Effector memory CD8-positive, alpha-beta T cell (primary cell): Measurements from ENCODE around the gene GJA4.
A peak's percentile ranks its signal among the peaks of the same experiment; 100 is the strongest.

Source experiments
- ATAC-seq: fragments of 150-1000 bp; cut with Tn5 transposase; replicated peaks from 2 replicates; pipeline ENCODE4 v1.10.0; 2021; ENCODE audit warnings: mild to moderate bottlenecking, moderate library complexity
- DNase-seq, 3 experiments: peaks; one replicate each; pipeline ENCODE4 v3.0.0; 2021
- H3K27ac Mint-ChIP-seq, 2 donors: one replicate each; pipeline ENCODE4 v1.8.0; 2022; ENCODE audit warnings: mild to moderate bottlenecking in 2 of 2, mixed read lengths in 2 of 2, moderate library complexity in 2 of 2
- H3K27me3 Mint-ChIP-seq, 2 donors: one replicate each; pipeline ENCODE4 v1.8.0; 2022; ENCODE audit warnings: mixed read lengths in 2 of 2
- H3K36me3 Mint-ChIP-seq: one replicate; pipeline ENCODE4 v1.8.0; 2022; ENCODE audit warnings: mild to moderate bottlenecking, moderate library complexity, mixed read lengths; ENCODE audit not compliant: insufficient read depth
- H3K4me1 Mint-ChIP-seq, 2 donors: one replicate each; pipeline ENCODE4 v1.8.0; 2022; ENCODE audit warnings: low read depth in 2 of 2, mixed read lengths in 2 of 2
- H3K4me3 Mint-ChIP-seq, 2 donors: one replicate each; pipeline ENCODE4 v1.8.0; 2022; ENCODE audit warnings: mild to moderate bottlenecking in 2 of 2, mixed read lengths in 2 of 2, moderate library complexity in 2 of 2
- H3K9me3 Mint-ChIP-seq, 2 donors: one replicate each; pipeline ENCODE4 v1.8.0; 2022; ENCODE audit warnings: mixed read lengths in 2 of 2

The GJA4 gene

DNA sequence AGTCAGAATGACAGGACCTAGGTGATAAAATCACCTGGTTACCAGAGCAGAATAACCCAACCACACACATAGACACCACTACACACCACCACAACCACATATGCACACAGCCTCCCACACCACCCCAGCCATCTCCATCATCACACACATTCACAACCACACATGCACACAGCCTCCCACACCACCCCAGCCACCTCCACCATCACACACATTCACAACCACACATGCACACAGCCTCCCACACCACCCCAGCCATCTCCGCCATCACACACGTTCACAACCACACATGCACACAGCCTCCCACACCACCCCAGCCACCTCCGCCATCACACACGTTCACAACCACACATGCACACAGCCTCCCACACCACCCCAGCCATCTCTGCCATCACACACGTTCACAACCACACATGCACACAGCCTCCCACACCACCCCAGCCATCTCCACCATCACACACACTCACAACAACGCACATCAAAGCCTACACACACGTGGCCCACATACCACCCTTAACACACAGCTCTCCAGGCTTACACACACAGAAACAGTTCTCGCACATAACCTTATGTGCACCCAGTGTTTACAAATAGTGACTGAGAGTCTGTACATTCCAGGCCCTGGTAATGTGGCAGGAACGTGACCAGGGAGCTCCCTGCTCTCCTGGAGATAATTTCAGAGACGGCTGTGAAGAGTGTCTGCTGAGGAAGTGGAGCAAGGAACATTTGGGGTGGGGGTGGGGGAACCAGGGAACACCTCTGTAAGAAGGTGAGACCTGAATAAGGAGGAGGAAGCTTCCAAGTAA is 15.1 kb upstream of the GJA4 start:
- ATAC-seq (no peak), DNase-seq (no peak)
- Mint-ChIP-seq H3K27me3 (peaks cover 40 to 44% of the 10 kb centered on the region in 2 donors), H3K27ac (no peak overlapping the region), H3K9me3 (no peaks in the 10 kb centered on the region), H3K4me3 (no peak overlapping the region), H3K4me1 (no peaks in the 10 kb centered on the region), H3K36me3 (no peaks in the 10 kb centered on the region)

DNA sequence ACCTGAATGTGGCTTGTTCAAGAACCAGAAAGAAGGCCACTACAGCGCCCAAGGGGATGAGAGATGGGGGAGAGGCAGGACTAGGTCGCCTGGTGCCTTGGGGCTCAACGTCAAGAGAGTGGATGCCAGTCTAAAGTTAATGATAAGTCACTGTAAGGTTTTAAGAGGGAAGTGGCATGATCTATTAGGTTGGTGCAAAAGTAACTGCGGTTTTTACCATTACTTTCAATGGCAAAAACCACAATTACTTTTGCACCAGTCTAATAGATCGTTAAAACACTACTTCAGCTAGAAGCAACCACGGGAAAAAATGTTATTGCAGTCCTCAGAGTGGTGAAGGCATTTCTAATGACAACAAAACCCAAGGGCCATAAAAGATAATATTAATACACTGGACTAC is 14.4 kb upstream of the GJA4 start:
- H3K4me3 Mint-ChIP-seq, result no peak overlapping the region
- H3K4me1 Mint-ChIP-seq, result no peaks in the 10 kb centered on the region
- H3K9me3 Mint-ChIP-seq, result no peaks in the 10 kb centered on the region
- H3K36me3 Mint-ChIP-seq, result no peaks in the 10 kb centered on the region
- no peak overlapping the region for H3K27ac Mint-ChIP-seq
- H3K27me3 Mint-ChIP-seq, result peaks cover 47 to 51% of the 10 kb centered on the region in 2 donors
- no peak for ATAC-seq
- no peak for DNase-seq

DNA sequence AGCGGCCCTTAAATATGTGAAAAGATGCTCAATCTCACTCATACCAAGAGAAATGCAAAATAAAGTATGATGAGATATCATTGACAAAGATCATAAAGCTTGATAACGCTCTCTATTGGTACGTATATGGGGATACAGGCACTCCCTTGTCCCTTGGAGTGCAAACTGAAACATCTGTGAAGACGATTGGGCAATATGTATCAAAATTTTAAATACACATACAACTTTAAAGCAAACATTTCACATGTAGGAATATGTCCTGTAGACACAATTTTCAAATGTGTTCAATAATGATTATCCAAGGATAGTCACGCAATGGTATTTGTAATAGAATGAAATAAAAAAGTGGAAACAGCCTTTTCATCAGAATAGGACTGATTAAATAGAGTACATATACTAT is 13.8 kb upstream of the GJA4 start:
- peaks cover 52 to 57% of the 10 kb centered on the region in 2 donors for H3K27me3 Mint-ChIP-seq

DNA sequence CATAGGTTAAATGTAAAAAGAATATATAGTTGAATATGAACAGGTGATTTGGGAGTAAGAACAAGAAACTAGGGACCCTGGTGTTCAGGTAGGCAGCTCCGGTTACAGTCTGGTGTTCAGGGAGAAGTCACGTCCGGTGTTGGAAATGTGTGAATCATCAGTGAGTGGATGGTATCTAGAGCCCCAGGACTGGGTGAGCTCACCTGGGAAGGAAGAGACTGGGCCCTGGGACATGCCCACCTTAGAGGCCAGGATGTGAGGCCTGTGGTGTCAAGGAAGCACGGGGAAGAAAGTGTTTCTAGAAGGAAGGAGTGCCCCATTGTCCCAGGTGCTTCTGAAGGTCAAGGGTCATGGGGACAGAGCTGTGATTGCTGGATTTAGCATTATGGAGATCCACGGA is 13.3 kb upstream of the GJA4 start:
- no peaks in the 10 kb centered on the region for H3K36me3 Mint-ChIP-seq
- H3K27me3 Mint-ChIP-seq, result peaks cover 58 to 62% of the 10 kb centered on the region in 2 donors
- no peak overlapping the region for H3K27ac Mint-ChIP-seq
- ATAC-seq (no peak), DNase-seq (no peak)
- H3K4me1 Mint-ChIP-seq, result no peaks in the 10 kb centered on the region
- H3K4me3 Mint-ChIP-seq, result no peak overlapping the region
- no peaks in the 10 kb centered on the region for H3K9me3 Mint-ChIP-seq

More for the DNA sequence above, 13.8 kb upstream of the GJA4 start:
- ATAC-seq, result no peak
- Mint-ChIP-seq H3K36me3 (no peaks in the 10 kb centered on the region), H3K4me1 (no peaks in the 10 kb centered on the region), H3K27ac (no peak overlapping the region), H3K9me3 (no peaks in the 10 kb centered on the region), H3K4me3 (no peak overlapping the region)
- no peak for DNase-seq

DNA sequence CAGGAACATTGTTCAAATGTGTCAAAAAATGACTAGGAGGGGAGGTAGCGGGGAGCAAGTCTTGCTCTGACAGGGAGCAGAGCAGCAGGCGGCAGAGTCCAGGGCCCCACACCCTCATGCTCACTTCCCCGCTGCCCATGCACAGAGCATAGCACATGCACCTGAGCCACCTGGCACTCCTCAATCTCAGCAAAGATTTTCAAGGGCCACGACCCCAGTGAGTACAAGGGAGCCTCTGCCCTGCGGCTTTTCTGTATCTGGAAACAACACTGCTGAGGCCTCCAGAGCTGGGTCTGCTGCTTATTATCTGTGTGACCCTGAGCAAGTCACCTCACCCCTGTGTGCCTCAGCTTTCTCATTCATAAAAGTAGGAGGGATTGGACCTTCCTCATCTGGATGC is 12.8 kb upstream of the GJA4 start:
- Mint-ChIP-seq H3K4me1 (no peaks in the 10 kb centered on the region), H3K27ac (no peak overlapping the region), H3K9me3 (no peaks in the 10 kb centered on the region), H3K27me3 (peaks cover 62 to 67% of the 10 kb centered on the region in 2 donors), H3K36me3 (no peaks in the 10 kb centered on the region), H3K4me3 (no peak overlapping the region)
- no peak for ATAC-seq
- DNase-seq, result no peak

DNA sequence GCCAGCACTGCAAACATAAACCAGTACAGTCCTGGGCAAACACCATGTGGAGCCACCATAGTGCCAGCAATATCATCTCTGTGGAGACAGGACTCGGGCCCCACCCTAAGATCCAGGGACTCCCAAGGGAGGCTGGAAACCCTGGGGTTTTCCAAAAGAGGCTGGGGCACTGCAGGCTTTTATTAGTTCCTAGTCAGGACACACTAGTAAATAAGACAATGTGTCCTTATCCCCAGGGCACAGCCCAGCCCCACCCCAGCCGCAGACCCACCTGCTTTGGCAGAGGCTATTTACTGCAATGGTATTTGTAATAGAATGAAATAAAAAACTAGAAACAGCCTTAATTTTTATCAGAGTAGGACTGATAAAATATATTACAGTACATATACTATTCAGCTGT is 12.3 kb upstream of the GJA4 start:
- Mint-ChIP-seq H3K27me3 (peaks cover 67 to 72% of the 10 kb centered on the region in 2 donors), H3K9me3 (no peaks in the 10 kb centered on the region)

DNA sequence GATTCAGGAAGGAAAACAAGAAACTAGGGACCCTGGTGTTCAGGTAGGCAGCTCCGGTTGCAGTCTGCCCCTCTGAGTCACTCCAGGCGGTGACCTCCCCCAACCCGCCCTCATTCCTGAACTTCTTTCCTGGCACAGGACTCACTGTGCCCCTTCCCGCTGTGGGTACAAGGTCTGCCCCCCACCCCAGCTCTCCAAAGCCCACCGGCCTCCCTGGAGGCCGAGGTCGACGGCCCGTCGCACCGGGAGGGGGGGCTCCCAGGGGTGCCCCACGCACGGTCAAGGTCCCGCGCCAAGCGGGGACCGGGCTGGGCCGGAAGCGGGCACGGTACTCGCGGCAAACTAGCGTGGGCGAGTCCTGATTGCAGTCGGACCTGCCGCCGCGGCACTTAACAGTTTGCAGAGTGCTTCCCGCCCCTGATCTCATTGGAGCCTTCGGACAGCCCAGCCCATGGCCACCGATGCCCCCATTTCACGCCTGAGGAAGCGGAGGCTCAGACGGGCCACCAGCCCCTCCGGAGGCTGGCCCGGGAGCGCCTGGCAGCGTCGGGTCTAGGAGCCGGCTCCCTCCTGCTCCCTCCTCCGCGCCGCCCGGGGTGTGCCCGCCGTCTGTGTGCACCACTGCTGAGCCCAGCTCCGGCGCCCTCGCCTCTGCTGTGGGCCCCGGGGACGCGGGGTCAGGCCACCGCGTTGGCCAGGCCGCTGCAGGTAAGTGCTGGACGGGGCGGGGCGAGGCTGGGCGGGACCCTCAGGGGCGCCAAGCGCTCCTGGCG is 11.5 kb upstream of the GJA4 start, which contains the start of gene GJB3:
Gene GJB3, plus strand, starts transcription at position 144 of the 773 bp plus-strand sequence. CDS start 3,549 bp downstream, outside the sequence.
- no peak for DNase-seq
- H3K36me3 Mint-ChIP-seq, result no peaks in the 10 kb centered on the region
- no peaks in the 10 kb centered on the region for H3K9me3 Mint-ChIP-seq
- peaks cover 0 to under 1% of the 10 kb centered on the region in 2 donors for H3K4me1 Mint-ChIP-seq
- H3K27ac Mint-ChIP-seq, result no peak within 1 kb of the TSS
- H3K4me3 Mint-ChIP-seq, result peak within 1 kb of the TSS in 1 of 2 donors; percentile 50
- ATAC-seq, result peak; percentile 19
- peaks cover 67 to 80% of the 10 kb centered on the region in 2 donors for H3K27me3 Mint-ChIP-seq

More for the DNA sequence above, 12.3 kb upstream of the GJA4 start:
- H3K4me3 Mint-ChIP-seq, result no peak overlapping the region
- ATAC-seq, result no peak
- no peaks in the 10 kb centered on the region for H3K4me1 Mint-ChIP-seq
- no peak overlapping the region for H3K27ac Mint-ChIP-seq
- no peaks in the 10 kb centered on the region for H3K36me3 Mint-ChIP-seq
- no peak for DNase-seq

DNA sequence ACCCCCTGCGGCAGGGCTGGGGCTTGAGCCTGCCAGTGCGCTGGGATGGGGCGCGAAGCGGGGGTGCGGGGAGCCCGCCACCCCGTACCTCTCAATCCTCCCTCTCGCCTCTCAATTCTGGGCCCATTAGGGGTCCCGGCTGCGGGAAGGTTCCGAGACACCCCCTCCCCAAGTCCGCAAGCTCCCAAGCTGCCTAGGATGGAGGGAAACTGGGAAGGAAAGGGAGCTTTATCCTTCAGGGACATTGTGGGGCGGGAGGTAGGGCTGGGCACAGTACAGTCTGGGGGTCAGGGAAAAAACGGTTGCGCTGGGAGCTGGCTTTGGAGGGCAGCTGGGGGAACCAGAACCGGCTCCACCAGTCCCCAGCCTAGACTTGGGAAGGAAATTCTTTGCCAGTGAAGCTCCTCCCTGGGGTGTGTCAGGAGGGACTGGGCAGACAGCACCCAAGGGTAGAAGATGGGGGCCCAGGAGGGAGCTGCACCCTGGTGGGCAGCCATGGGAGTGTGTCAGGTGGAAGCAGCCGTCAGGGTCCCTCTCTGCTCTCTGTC is 10.9 kb upstream of the GJA4 start:
- DNase-seq, result no peak
- Mint-ChIP-seq H3K4me3 (peak overlapping the region; percentile 13 to 36), H3K27me3 (peaks cover 67 to 86% of the 10 kb centered on the region in 2 donors)

DNA sequence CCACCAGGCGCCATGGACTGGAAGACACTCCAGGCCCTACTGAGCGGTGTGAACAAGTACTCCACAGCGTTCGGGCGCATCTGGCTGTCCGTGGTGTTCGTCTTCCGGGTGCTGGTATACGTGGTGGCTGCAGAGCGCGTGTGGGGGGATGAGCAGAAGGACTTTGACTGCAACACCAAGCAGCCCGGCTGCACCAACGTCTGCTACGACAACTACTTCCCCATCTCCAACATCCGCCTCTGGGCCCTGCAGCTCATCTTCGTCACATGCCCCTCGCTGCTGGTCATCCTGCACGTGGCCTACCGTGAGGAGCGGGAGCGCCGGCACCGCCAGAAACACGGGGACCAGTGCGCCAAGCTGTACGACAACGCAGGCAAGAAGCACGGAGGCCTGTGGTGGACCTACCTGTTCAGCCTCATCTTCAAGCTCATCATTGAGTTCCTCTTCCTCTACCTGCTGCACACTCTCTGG is 8.0 kb upstream of the GJA4 start:
- DNase-seq, result no peak
- H3K27me3 Mint-ChIP-seq, result peaks cover 57 to 86% of the 10 kb centered on the region in 2 donors
- H3K4me1 Mint-ChIP-seq, result peaks cover 0 to 6% of the 10 kb centered on the region in 2 donors
- no peak for ATAC-seq
- H3K9me3 Mint-ChIP-seq, result no peaks in the 10 kb centered on the region
- H3K4me3 Mint-ChIP-seq, result no peak overlapping the region
- H3K27ac Mint-ChIP-seq, result no peak overlapping the region
- H3K36me3 Mint-ChIP-seq, result no peaks in the 10 kb centered on the region

More for the DNA sequence above, 10.9 kb upstream of the GJA4 start:
- Mint-ChIP-seq H3K4me1 (peaks cover 0 to 6% of the 10 kb centered on the region in 2 donors), H3K9me3 (no peaks in the 10 kb centered on the region), H3K27ac (no peak overlapping the region), H3K36me3 (no peaks in the 10 kb centered on the region)
- ATAC-seq, result no peak

DNA sequence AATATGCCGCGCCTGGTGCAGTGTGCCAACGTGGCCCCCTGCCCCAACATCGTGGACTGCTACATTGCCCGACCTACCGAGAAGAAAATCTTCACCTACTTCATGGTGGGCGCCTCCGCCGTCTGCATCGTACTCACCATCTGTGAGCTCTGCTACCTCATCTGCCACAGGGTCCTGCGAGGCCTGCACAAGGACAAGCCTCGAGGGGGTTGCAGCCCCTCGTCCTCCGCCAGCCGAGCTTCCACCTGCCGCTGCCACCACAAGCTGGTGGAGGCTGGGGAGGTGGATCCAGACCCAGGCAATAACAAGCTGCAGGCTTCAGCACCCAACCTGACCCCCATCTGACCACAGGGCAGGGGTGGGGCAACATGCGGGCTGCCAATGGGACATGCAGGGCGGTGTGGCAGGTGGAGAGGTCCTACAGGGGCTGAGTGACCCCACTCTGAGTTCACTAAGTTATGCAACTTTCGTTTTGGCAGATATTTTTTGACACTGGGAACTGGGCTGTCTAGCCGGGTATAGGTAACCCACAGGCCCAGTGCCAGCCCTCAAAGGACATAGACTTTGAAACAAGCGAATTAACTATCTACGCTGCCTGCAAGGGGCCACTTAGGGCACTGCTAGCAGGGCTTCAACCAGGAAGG is 7.4 kb upstream of the GJA4 start:
- Mint-ChIP-seq H3K4me3 (no peak overlapping the region), H3K36me3 (no peaks in the 10 kb centered on the region), H3K9me3 (no peaks in the 10 kb centered on the region), H3K27ac (no peak overlapping the region), H3K4me1 (peaks cover 0 to 6% of the 10 kb centered on the region in 2 donors), H3K27me3 (peaks cover 51 to 86% of the 10 kb centered on the region in 2 donors)
- ATAC-seq, result no peak
- DNase-seq, result no peak

DNA sequence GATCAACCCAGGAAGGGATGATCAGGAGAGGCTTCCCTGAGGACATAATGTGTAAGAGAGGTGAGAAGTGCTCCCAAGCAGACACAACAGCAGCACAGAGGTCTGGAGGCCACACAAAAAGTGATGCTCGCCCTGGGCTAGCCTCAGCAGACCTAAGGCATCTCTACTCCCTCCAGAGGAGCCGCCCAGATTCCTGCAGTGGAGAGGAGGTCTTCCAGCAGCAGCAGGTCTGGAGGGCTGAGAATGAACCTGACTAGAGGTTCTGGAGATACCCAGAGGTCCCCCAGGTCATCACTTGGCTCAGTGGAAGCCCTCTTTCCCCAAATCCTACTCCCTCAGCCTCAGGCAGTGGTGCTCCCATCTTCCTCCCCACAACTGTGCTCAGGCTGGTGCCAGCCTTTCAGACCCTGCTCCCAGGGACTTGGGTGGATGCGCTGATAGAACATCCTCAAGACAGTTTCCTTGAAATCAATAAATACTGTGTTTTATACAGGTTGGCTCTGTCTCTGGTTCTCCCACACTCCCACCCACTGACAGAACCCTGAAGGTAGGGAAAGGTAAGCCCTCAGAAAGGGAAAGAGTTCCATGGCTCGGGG is 6.8 kb upstream of the GJA4 start:
- Mint-ChIP-seq H3K36me3 (no peaks in the 10 kb centered on the region), H3K27me3 (peaks cover 51 to 89% of the 10 kb centered on the region in 2 donors), H3K4me3 (no peak overlapping the region), H3K27ac (no peak overlapping the region), H3K9me3 (no peaks in the 10 kb centered on the region), H3K4me1 (peaks cover 0 to 6% of the 10 kb centered on the region in 2 donors)
- ATAC-seq (no peak), DNase-seq (no peak)

DNA sequence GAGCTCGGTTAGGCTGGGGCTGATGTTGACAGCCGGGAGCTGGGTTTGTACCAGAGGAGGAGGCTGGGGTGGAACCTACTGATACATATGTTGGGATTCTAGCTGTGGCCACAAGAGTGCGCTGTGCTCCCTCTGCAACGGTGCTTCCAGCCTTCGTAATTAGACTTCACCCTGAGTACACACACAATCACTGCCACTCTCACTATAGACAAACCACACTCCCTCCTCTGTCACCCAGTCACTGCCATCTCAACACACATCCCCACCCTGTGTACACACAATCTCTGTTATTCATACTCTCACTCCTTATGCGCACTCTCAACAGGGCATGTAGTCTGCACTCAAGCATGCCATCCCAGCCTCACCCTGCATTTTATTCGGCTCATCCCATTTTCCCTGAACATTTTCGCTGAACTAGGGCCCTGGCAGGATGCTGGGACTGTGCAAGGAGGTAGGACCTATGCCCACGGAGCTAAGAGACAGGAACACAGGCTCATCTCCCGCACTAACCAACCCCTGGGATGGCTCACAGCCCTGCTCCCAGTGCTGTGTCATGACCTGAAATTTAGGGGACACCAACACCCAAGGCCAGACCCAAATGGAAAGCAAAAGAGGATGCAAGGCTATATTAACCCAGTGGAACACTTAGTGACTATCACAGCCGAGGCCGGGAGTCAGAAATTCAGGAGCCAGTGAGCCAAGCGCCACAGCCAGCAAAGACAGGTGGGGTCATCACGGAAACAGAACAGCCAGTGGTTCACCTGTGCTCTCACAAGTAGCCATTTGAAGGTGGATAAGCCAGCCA is 6.1 kb upstream of the GJA4 start:
- peak; percentile 47 to 51 (median 50) for DNase-seq
- ATAC-seq, result peak; percentile 87
- Mint-ChIP-seq H3K4me3 (no peak overlapping the region), H3K27ac (no peak overlapping the region), H3K27me3 (peaks cover 57 to 95% of the 10 kb centered on the region in 2 donors), H3K36me3 (no peaks in the 10 kb centered on the region), H3K9me3 (no peaks in the 10 kb centered on the region), H3K4me1 (peaks cover 0 to 6% of the 10 kb centered on the region in 2 donors)
